ENCODE measurements around the gene TMEM107. TPM values are rescaled to one million over a fixed set of nuclear protein-coding genes. Genes with fewer than 3 reads are reported as not detected.

The TMEM107 gene
- total and polyA plus RNA-seq, 5 donors: 7.1 to 11.4 (median 8.2) TPM

DNA sequence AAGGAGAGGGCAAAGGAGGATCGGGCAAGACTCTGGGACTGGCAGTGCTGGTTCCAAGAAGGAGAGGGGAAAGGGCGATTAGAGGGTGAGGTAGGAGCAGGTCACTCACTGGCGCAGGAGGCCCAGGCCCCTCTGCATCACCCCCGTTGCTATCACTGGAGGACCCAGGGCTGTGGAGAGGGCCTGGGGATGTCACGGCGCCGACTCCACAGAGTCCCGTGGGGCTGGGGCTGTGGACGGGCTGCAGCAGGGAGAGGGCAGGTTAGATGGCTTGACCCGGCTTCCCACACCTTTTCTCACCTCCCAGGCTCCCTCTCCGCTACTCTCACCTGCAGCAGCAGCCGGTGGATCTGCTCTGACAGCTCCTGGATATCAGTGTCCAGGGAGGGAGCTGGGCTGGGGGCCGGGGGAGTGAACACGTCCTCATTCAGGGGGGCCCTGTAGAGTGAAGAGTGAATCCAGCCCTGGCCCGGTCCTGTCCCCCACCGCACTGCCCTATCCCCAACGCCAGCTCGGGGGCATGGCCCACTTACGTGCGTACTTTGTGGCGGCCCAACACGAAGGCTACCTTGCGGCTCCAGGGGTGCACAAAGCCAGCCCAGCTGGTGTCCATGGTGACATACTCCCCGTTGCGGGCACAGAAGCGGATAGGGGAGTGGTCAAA, 28.9 kb downstream of the TMEM107 start:
- Histone ChIP-seq H3K27ac (ENCODE audit: low read length) (no peak overlapping the region), H3K4me1 (ENCODE audit: control insufficient read depth, insufficient read depth, low read length) (peaks cover 9% of the 10 kb centered on the region), H3K9me3 (ENCODE audit: control insufficient read depth, low read length) (no peaks in the 10 kb centered on the region), H3K4me3 (ENCODE audit: low read length) (no peak overlapping the region), H3K27me3 (ENCODE audit: control insufficient read depth, insufficient read depth) (no peaks in the 10 kb centered on the region)
- no peak for ATAC-seq
- DNase-seq: peak in 2 of 3 donors; percentile 62
- 84% methylated on average over 26 of the region's 26 CpGs for WGBS
- intact Hi-C loops (cut with DNase I): loop anchor here in 1 of 4 donors (10.0 kb wide), 1 partner anchor 302 kb away; no protein-coding TSS in a partner anchor

DNA sequence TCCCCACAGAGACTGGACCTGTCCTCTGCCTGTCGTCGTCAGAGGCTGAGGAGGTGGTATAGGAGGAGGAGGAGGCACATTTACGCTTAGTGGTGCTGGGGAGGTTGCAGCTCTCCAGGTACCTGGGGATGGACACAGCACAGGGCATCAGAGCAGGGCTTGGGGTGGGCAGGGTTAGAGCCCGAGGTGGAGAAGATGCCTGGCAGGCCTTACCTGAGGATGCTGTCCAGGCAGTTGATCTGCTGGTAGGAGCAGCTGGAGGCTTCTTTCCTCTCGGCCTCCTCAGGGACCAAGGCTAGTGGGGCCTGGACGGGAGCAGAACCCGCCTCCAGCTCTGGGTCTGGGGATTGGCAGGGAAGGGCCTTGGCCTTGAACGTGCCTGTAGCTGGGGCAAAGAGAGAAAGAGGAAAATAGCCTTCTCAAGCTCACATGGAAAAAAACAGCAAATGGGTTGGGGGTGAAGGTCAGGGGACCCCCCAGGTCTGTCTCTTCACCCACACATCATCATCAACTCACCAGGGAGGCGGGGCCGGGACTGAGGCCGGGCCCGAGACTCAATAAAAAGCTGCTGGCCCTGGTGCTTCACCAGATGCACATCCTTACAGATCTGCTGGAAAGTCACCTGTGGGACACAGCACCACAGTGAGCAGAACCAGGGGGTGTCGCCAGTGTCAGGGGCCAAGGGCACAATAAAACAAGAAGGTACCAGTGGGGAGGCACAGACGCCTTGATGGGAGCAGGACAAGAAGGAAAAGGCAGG, 29.6 kb downstream of the TMEM107 start:
- WGBS: 90% methylated on average over 14 of the region's 14 CpGs
- intact Hi-C loops (cut with DNase I): loop anchor here in 1 of 4 donors (10.0 kb wide), 1 partner anchor 302 kb away; no protein-coding TSS in a partner anchor
- Histone ChIP-seq H3K27ac (ENCODE audit: low read length) (no peak overlapping the region), H3K4me1 (ENCODE audit: control insufficient read depth, insufficient read depth, low read length) (peaks cover 9% of the 10 kb centered on the region), H3K27me3 (ENCODE audit: control insufficient read depth, insufficient read depth) (no peaks in the 10 kb centered on the region), H3K9me3 (ENCODE audit: control insufficient read depth, low read length) (no peaks in the 10 kb centered on the region), H3K4me3 (ENCODE audit: low read length) (no peak overlapping the region)
- ATAC-seq (no peak), DNase-seq (peak in 1 of 3 donors; percentile 24)

DNA sequence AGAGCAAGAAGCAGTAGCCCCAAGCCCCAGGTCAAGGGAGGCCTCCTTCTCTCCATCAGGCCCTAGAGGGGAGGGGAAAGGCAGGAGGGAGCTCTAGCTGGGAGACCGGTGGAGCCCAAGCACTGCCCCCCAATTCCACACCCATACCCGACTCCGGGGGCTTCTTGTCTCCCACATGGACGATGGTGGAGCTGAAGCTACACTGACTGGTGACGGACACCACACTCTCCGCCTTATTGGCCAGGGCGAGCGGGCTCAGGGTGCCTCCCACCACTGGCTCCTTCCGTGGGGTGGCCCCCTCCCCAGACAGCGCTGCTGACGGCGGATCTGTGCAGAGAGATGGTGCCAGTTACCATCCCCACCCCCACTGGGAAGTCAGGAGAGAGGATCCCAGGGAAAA, 30.4 kb downstream of the TMEM107 start:
- intact Hi-C loops (cut with DNase I): loop anchor here in 1 of 4 donors (10.0 kb wide), 1 partner anchor 301 kb away; no protein-coding TSS in a partner anchor
- DNase-seq: peak in 1 of 3 donors; percentile 59
- Histone ChIP-seq H3K27me3 (ENCODE audit: control insufficient read depth, insufficient read depth) (no peaks in the 10 kb centered on the region), H3K27ac (ENCODE audit: low read length) (no peak overlapping the region), H3K9me3 (ENCODE audit: control insufficient read depth, low read length) (no peaks in the 10 kb centered on the region), H3K4me1 (ENCODE audit: control insufficient read depth, insufficient read depth, low read length) (peaks cover 8% of the 10 kb centered on the region), H3K4me3 (ENCODE audit: low read length) (no peak overlapping the region)
- no peak for ATAC-seq
- 91% methylated on average over 12 of the region's 12 CpGs for WGBS

DNA sequence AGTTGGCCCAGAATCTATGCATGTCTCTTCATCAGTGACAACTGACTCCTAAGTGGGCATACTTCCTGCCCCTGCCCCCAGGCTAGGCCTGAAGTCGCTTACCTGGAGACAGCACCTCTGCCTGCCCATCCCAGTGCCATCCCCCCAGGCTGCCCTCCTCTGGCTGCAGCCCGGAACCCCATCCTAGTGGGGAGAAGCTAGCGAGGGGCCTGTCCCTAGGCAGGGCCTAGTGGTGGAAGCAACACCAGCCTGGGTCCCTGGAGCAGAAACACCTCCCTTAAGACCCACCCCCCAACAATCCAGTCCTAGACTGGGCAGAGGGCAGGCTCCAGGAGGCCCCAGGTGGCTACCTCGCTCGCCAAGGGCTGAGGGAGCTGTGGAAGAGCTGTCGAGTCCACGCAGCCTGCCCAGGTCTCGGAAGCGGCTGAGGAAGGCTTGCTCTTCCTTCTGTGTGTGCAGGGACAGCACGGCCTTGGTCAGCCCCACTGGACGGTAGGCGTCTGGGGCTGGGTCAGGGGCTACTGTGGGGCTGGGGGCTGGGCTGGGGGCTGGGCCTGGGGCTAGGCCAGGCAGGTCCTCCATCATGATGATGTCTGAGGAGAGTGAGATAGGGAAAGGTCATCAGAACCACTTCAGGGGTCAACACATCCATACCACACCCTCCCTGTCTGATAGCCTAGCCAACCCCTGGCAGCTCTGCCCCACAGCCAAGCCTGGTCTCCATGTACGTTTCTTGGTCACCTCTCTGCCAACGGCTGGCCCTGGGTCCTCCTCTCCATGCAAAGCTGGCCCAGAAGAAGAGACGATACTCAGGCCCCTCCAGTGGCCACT, 31.6 kb downstream of the TMEM107 start:
- intact Hi-C loops (cut with DNase I): loop anchor here in 1 of 4 donors (10.0 kb wide), 1 partner anchor 300 kb away; no protein-coding TSS in a partner anchor
- H3K27me3 ChIP-seq (ENCODE audit: control insufficient read depth, insufficient read depth): no peaks in the 10 kb centered on the region
- no peak overlapping the region for H3K4me3 ChIP-seq (ENCODE audit: low read length)
- no peaks in the 10 kb centered on the region for H3K4me1 ChIP-seq (ENCODE audit: control insufficient read depth, insufficient read depth, low read length)
- H3K27ac ChIP-seq (ENCODE audit: low read length): no peak overlapping the region
- peak in 2 of 3 donors; percentile 53 to 60 for DNase-seq
- no peak for ATAC-seq
- H3K9me3 ChIP-seq (ENCODE audit: control insufficient read depth, low read length): no peaks in the 10 kb centered on the region
- WGBS: 83% methylated on average over 15 of the region's 15 CpGs

GRCh38 chr17:8143581-8144400, 32.4 kb downstream of the TMEM107 start:
- DNase-seq: peak in 2 of 3 donors; percentile 47 to 58

GRCh38 chr17:8142887-8143580, 33.1 kb downstream of the TMEM107 start:
- intact Hi-C loops (cut with DNase I): loop anchor here in 1 of 4 donors (10.0 kb wide), 1 partner anchor 298 kb away; no protein-coding TSS in a partner anchor
- no peaks in the 10 kb centered on the region for H3K4me1 ChIP-seq (ENCODE audit: control insufficient read depth, insufficient read depth, low read length)

More at GRCh38 chr17:8143581-8144400, 32.4 kb downstream of the TMEM107 start:
- intact Hi-C loops (cut with DNase I): loop anchor here in 1 of 4 donors (10.0 kb wide), 1 partner anchor 299 kb away; no protein-coding TSS in a partner anchor
- Histone ChIP-seq H3K27me3 (ENCODE audit: control insufficient read depth, insufficient read depth) (no peaks in the 10 kb centered on the region), H3K9me3 (ENCODE audit: control insufficient read depth, low read length) (no peaks in the 10 kb centered on the region), H3K4me1 (ENCODE audit: control insufficient read depth, insufficient read depth, low read length) (no peaks in the 10 kb centered on the region), H3K4me3 (ENCODE audit: low read length) (no peak overlapping the region), H3K27ac (ENCODE audit: low read length) (no peak overlapping the region)
- WGBS: 90% methylated on average over 22 of the region's 22 CpGs
- ATAC-seq: no peak

DNA sequence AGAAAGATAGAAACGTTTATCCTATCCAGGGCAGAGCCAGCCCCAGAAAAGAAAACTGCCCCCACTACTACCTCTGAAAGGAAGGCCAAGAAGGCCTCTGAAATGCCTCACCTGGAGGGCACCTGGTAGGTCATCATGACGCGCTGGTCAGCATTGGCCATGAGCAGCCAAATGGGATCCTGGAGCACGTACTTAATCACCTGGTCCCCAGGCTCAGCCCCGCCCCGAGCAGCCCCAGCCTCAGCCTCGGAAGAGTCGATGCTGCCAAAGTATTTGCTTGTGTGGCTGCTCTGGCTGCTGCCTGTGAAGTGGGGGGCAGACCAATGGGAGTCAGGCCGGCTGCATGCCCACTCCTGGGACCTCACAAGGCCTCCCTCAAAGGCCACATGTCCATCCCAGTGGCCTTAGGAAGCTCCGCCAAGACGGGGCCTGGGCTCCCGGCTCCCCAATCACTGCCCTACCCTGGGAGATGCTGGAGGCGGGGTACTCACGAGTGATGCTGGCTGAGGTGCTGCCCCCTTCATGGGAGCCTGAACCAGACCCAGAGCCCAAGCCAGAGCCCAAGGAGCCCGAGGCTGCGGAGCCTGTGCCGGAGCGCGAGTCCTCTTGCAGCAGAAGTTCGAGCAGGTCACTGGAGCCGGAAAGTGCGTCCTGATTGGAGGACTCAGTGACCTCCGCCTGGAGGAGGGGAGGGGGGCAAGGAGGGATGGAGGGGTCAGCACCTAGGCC, 33.9 kb downstream of the TMEM107 start:
- ATAC-seq (no peak), DNase-seq (peak in 2 of 3 donors; percentile 62 to 68)
- whole genome bisulfite sequencing: 86% methylated on average over 23 of the region's 23 CpGs
- Histone ChIP-seq H3K27me3 (ENCODE audit: control insufficient read depth, insufficient read depth) (no peaks in the 10 kb centered on the region), H3K4me1 (ENCODE audit: control insufficient read depth, insufficient read depth, low read length) (no peaks in the 10 kb centered on the region), H3K27ac (ENCODE audit: low read length) (no peak overlapping the region), H3K9me3 (ENCODE audit: control insufficient read depth, low read length) (no peaks in the 10 kb centered on the region), H3K4me3 (ENCODE audit: low read length) (no peak overlapping the region)
- intact Hi-C loops (cut with DNase I): loop anchor here in 1 of 4 donors (10.0 kb wide), 1 partner anchor 298 kb away; no protein-coding TSS in a partner anchor

More at GRCh38 chr17:8142887-8143580, 33.1 kb downstream of the TMEM107 start:
- Histone ChIP-seq H3K4me3 (ENCODE audit: low read length) (no peak overlapping the region), H3K27me3 (ENCODE audit: control insufficient read depth, insufficient read depth) (no peaks in the 10 kb centered on the region), H3K9me3 (ENCODE audit: control insufficient read depth, low read length) (no peaks in the 10 kb centered on the region), H3K27ac (ENCODE audit: low read length) (no peak overlapping the region)
- DNase-seq (peak in 2 of 3 donors; percentile 44 to 46), ATAC-seq (no peak)
- WGBS: 80% methylated on average over 15 of the region's 15 CpGs

DNA sequence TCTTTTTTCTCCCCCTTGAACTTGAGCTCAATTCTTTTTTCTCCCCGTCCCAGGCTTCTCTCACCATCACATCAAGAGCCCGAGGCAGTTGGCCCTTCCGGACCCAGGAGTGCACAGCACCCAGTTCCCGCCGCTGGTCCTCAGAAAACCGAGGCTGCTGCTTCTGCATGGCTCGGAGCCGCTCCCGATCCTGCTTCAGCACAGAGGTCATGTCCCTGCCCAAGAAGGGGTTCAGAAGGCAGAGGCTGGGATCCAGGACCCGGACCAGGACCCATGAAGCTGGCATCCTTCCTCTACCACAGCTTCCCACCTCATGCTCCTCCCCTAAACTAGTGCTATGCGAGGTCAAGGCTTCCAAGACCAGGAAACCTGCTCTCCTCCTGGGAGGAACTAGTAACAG, 34.4 kb downstream of the TMEM107 start:
- ATAC-seq (no peak), DNase-seq (peak; percentile 17 to 49 (median 40))
- no peaks in the 10 kb centered on the region for H3K27me3 ChIP-seq (ENCODE audit: control insufficient read depth, insufficient read depth)
- H3K4me1 ChIP-seq (ENCODE audit: control insufficient read depth, insufficient read depth, low read length): no peaks in the 10 kb centered on the region
- no peaks in the 10 kb centered on the region for H3K9me3 ChIP-seq (ENCODE audit: control insufficient read depth, low read length)
- intact Hi-C loops (cut with DNase I): loop anchor here in 1 of 4 donors (10.0 kb wide), 1 partner anchor 297 kb away; no protein-coding TSS in a partner anchor
- no peak overlapping the region for H3K4me3 ChIP-seq (ENCODE audit: low read length)
- H3K27ac ChIP-seq (ENCODE audit: low read length): no peak overlapping the region
- 88% methylated on average over 11 of the region's 11 CpGs for WGBS

- Histone ChIP-seq H3K4me1 (ENCODE audit: control insufficient read depth, insufficient read depth, low read length) (no peaks in the 10 kb centered on the region), H3K9me3 (ENCODE audit: control insufficient read depth, low read length) (no peaks in the 10 kb centered on the region), H3K27ac (ENCODE audit: low read length) (no peak overlapping the region), H3K27me3 (ENCODE audit: control insufficient read depth, insufficient read depth) (no peaks in the 10 kb centered on the region), H3K4me3 (ENCODE audit: low read length) (no peak overlapping the region)
- ATAC-seq (no peak), DNase-seq (peak; percentile 21 to 61 (median 54))
- intact Hi-C loops (cut with DNase I): loop anchor here in 1 of 4 donors (10.0 kb wide), 1 partner anchor 296 kb away; no protein-coding TSS in a partner anchor
- WGBS: 91% methylated on average over 7 of the region's 7 CpGs
Measured at GRCh38 chr17:8141045-8141444, 35.1 kb downstream of the TMEM107 start.
